ENCODE results near the gene ELFN2.

GRCh38 chr22:37333724-37334460 is 93.4 kb downstream of the ELFN2 start:
- TF ChIP-seq, protein P1, sequence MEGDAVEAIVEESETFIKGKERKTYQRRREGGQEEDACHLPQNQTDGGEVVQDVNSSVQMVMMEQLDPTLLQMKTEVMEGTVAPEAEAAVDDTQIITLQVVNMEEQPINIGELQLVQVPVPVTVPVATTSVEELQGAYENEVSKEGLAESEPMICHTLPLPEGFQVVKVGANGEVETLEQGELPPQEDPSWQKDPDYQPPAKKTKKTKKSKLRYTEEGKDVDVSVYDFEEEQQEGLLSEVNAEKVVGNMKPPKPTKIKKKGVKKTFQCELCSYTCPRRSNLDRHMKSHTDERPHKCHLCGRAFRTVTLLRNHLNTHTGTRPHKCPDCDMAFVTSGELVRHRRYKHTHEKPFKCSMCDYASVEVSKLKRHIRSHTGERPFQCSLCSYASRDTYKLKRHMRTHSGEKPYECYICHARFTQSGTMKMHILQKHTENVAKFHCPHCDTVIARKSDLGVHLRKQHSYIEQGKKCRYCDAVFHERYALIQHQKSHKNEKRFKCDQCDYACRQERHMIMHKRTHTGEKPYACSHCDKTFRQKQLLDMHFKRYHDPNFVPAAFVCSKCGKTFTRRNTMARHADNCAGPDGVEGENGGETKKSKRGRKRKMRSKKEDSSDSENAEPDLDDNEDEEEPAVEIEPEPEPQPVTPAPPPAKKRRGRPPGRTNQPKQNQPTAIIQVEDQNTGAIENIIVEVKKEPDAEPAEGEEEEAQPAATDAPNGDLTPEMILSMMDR (IDR thresholded peaks at IDR 0.05): no peak
- no peak for TF ChIP-seq POLR2A (IDR thresholded peaks at IDR 0.05)
